BE2C (cell line): ENCODE data around the gene COL21A1.
"Not testable (repeated sequence)": the region's sequence is repeated elsewhere in the genome, so short reads cannot be mapped to it uniquely, and the experiment has no call there.

Experiments used
- DNase-seq: peaks from one replicate; pipeline ENCODE4 v3.0.0-alpha.2; 2020
- H3K27me3 ChIP-seq: fragments of 250-450 bp; sonication (Bioruptor Pico); 2 replicates; pipeline ENCODE4 v1.5.1; 2020; ENCODE audit warnings: mild to moderate bottlenecking
- H3K36me3 ChIP-seq: fragments of 250-450 bp; sonication (Bioruptor Pico); 2 replicates; pipeline ENCODE4 v1.5.1; 2020; ENCODE audit warnings: mild to moderate bottlenecking
- H3K4me1 ChIP-seq: fragments of 250-450 bp; sonication (Bioruptor Pico); 2 replicates; pipeline ENCODE4 v1.5.1; 2020
- H3K4me3 ChIP-seq: 2 replicates; pipeline ENCODE4 v1.5.1; 2011; ENCODE audit warnings: low read depth, low read length
- H3K9me3 ChIP-seq: fragments of 250-450 bp; sonication (Bioruptor Pico); 2 replicates; pipeline ENCODE4 v1.5.1; 2020
- TF ChIP-seq, protein P1 (sequence below): IDR thresholded peaks from 2 replicates; pipeline ENCODE4 v1.5.1; 2012; ENCODE audit warnings: mild to moderate bottlenecking, low read depth, low read length

COL21A1 gene

DNA sequence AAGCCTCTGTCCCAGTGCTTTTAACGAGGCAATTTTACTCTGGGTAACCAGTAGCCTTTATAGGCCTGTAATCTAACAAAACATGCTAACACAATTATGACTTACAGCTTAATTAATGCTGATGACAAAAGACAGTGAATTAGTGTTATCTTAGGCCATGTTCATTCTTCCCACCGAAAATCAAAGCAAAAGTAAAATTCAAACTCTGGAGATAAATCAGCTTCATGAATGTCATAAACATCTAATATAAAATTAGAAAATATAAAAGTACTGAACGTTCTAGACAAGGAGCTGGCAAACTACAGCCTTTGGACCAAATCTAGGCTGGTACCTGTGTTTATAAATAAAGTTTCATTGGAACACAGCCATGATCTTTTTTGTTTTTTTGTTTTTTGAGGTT is 18.6 kb upstream of the COL21A1 start:
- no peak for DNase-seq

DNA sequence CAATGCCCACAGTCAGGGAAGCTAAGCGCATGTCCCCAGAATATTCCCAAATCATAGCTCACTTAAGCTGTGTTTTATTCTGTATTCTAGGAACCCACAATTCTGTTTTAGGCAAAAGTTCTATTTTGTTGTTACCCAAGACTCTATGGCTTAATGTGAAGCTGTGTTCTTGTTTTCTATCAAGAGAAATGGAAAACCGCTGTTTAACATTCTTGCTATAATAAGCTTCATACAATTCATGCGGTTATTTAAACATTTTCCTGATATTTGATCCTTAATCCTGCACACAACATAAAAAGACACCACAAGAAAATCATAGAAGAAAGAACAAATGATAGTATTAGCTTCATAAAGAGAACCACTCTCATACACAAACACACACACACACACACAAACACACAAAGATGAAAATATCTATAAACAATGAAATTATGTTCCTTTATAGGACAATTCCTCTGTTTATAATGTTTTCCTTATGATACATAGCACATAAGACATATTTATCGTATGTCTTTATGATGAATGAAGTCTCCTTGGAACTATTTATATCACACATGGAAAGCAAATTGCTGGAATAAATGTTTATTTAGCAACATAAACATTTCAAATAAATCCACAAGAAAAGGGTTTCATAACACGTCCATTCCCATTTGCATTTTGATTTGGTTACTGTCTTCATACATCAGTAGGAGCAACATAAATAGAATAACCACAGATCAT is 16.4 kb upstream of the COL21A1 start:
- Histone ChIP-seq H3K9me3 (no peaks in the 10 kb centered on the region), H3K4me1 (no peaks in the 10 kb centered on the region; the same call in 1 of the 2 replicates), H3K36me3 (no peaks in the 10 kb centered on the region), H3K4me3 (no peak overlapping the region), H3K27me3 (no peaks in the 10 kb centered on the region)
- TF ChIP-seq, protein P1, sequence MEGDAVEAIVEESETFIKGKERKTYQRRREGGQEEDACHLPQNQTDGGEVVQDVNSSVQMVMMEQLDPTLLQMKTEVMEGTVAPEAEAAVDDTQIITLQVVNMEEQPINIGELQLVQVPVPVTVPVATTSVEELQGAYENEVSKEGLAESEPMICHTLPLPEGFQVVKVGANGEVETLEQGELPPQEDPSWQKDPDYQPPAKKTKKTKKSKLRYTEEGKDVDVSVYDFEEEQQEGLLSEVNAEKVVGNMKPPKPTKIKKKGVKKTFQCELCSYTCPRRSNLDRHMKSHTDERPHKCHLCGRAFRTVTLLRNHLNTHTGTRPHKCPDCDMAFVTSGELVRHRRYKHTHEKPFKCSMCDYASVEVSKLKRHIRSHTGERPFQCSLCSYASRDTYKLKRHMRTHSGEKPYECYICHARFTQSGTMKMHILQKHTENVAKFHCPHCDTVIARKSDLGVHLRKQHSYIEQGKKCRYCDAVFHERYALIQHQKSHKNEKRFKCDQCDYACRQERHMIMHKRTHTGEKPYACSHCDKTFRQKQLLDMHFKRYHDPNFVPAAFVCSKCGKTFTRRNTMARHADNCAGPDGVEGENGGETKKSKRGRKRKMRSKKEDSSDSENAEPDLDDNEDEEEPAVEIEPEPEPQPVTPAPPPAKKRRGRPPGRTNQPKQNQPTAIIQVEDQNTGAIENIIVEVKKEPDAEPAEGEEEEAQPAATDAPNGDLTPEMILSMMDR: no peak
- no peak for DNase-seq

More for the DNA sequence above, 18.6 kb upstream of the COL21A1 start:
- H3K36me3 ChIP-seq: no peaks in the 10 kb centered on the region
- TF ChIP-seq, protein P1: no peak
- H3K4me1 ChIP-seq: no peaks in the 10 kb centered on the region
- no peak overlapping the region for H3K4me3 ChIP-seq
- H3K9me3 ChIP-seq: no peaks in the 10 kb centered on the region
- H3K27me3 ChIP-seq: no peaks in the 10 kb centered on the region

DNA sequence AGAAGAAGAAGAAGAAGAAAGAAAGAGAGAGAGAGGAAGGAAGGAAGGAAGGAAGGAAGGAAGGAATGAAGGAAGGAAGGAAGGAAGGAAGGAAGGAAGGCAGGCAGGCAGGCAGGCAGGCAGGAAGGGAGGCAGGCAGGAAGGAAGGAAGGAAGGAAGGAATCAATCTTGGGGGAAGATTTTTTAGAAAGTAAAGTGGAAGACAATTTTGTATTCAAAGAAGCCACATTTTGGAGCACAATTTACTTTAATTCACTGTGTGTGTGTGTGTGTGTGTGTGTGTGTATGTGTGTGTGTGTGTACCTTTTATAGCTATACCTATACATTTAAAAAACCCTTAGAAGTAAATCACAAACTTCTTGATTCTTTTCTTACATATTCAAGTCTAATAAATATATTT is 13.2 kb upstream of the COL21A1 start:
- not testable (repeated sequence) for H3K4me3 ChIP-seq, DNase-seq, H3K36me3 ChIP-seq, H3K9me3 ChIP-seq, H3K4me1 ChIP-seq, H3K27me3 ChIP-seq

DNA sequence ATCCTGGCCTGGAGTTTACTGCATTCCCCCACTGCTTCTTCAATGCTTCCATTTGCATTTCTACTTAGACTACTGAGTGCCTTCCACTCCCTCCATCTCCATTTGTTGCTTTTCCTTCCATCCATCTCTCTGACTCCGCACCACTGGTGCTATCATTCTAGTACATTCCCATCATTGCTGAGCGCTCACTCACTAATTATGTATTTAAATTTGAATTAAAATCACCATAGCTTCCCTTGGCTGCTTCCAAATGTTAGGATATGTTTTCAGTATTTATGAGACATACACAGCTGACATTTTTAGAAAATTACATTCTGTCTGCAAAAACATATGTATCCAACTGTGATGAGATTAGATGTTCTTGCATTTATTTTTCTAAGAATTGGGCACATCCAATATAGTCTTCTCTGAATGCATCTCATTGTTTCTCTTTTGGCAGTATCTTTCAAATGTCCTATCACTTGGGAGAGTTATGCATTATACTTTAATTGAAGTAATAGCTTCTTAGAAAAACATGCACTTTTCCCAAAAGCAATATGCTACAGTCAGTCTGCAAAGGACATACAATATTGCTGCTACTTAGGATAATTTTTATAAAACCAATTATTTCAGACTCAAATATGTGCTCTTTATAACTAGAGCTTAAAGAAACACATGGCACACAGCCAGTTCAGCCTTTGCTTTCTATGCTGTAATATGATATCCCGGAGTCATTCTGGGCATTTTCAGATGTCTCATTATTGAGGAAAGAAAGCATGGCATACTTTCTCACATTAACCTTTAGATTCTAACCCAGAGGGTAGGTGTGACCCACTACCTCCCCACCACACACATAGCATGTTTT is 12.1 kb upstream of the COL21A1 start:
- Histone ChIP-seq H3K36me3 (no peaks in the 10 kb centered on the region), H3K27me3 (no peaks in the 10 kb centered on the region), H3K4me3 (no peak overlapping the region), H3K9me3 (no peaks in the 10 kb centered on the region), H3K4me1 (no peaks in the 10 kb centered on the region; the same call in 1 of the 2 replicates)
- TF ChIP-seq, protein P1: no peak
- no peak for DNase-seq

DNA sequence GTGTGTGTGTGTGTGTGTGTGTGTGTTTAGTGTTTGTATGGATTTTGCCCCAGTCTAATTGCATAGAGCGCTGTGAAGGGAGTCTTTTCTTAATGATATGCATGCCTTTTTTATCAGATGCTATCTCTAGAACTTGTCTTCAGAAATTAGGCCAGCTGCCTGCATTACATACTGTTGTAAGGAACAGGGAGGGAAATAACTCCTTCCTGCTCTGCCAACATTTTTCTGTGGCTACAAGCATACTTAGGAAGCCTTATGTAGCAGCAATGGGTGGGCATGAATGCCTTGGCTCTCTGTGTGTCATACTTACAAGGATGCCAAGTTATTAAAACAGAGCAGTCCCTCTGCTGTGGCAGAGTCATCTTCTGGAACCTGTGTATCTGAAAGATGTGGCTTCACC is 8.0 kb upstream of the COL21A1 start:
- H3K4me3 ChIP-seq: no peak overlapping the region
- no peaks in the 10 kb centered on the region; the same call in 1 of the 2 replicates for H3K4me1 ChIP-seq
- no peaks in the 10 kb centered on the region for H3K27me3 ChIP-seq
- DNase-seq: no peak
- H3K36me3 ChIP-seq: no peaks in the 10 kb centered on the region
- no peaks in the 10 kb centered on the region for H3K9me3 ChIP-seq
- TF ChIP-seq, protein P1: no peak

DNA sequence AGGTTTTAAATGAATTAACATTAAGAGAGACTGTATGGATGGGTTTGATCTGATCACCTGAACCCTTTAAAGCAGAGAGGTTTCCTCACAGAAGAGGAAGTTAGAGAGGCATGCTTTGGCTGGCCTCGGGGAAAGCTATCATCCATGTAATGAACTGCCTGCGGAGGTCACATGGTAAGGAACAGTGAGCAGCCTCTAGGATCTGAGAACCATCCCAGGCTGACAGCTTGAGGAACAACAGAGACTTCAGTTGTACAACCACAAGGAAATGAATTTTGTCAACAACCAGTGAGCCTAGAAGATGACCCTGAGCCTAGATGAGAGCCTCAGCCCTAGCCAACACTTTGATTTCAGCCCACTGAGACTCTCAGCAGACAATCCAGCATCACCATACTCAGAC is 2.9 kb upstream of the COL21A1 start:
- H3K4me3 ChIP-seq: no peak overlapping the region
- no peaks in the 10 kb centered on the region for H3K36me3 ChIP-seq
- TF ChIP-seq, protein P1: no peak
- H3K4me1 ChIP-seq: no peaks in the 10 kb centered on the region
- no peak for DNase-seq
- H3K27me3 ChIP-seq: no peaks in the 10 kb centered on the region
- no peaks in the 10 kb centered on the region for H3K9me3 ChIP-seq
